ENCODE results near the gene DLL3. TPM values are rescaled to one million over a fixed set of nuclear protein-coding genes. Genes with fewer than 3 reads are reported as not detected.

DLL3 gene
- total and polyA plus RNA-seq, 11 donors = not detected

Other genes starting within 250 kb of the DLL3 start
- gene IFNL2, start 230.6 kb upstream of the DLL3 start, total RNA-seq = not detected
- not detected for gene IFNL2, start 230.6 kb upstream of the DLL3 start, polyA plus RNA-seq
- gene IFNL1, start 202.5 kb upstream of the DLL3 start, total RNA-seq = not detected
- not detected for gene IFNL1, start 202.5 kb upstream of the DLL3 start, polyA plus RNA-seq
- under 1 TPM in 8 of 9 donors, not detected in 1; 0.09 to 0.50 (median 0.28) TPM for gene LRFN1, start 178.1 kb upstream of the DLL3 start, total RNA-seq
- under 1 TPM; 0.14 to 0.34 TPM for gene LRFN1, start 178.1 kb upstream of the DLL3 start, polyA plus RNA-seq
- 10 to 100 TPM in 8 of 9 donors, 1 to 10 TPM in 1; 6.4 to 93.3 (median 10.8) TPM for gene GMFG, start 162.9 kb upstream of the DLL3 start, total RNA-seq
- gene GMFG, start 162.9 kb upstream of the DLL3 start, polyA plus RNA-seq = 10 to 100 TPM; 16.8 to 18.7 TPM
- 100 to 1,000 TPM in 1 of 9 donors, 10 to 100 TPM in 8; 34.9 to 101 (median 52.3) TPM for gene SAMD4B, start 156.5 kb upstream of the DLL3 start, total RNA-seq
- gene SAMD4B, start 156.5 kb upstream of the DLL3 start, polyA plus RNA-seq = 10 to 100 TPM; 62.1 to 78.6 TPM
- 10 to 100 TPM; 32.8 to 75.7 (median 40.7) TPM for gene PAF1, start 107.8 kb upstream of the DLL3 start, total RNA-seq
- gene PAF1, start 107.8 kb upstream of the DLL3 start, polyA plus RNA-seq = 10 to 100 TPM; 32.5 to 61.1 TPM
- 10 to 100 TPM; 26.3 to 53.0 (median 34.1) TPM for gene MED29, start 107.6 kb upstream of the DLL3 start, total RNA-seq
- 10 to 100 TPM; 34.1 to 46.0 TPM for gene MED29, start 107.6 kb upstream of the DLL3 start, polyA plus RNA-seq
- 100 to 1,000 TPM in 2 of 9 donors, 10 to 100 TPM in 7; 16.1 to 145 (median 51.1) TPM for gene ZFP36, start 92.1 kb upstream of the DLL3 start, total RNA-seq
- 10 to 100 TPM; 45.8 to 65.1 TPM for gene ZFP36, start 92.1 kb upstream of the DLL3 start, polyA plus RNA-seq
- 10 to 100 TPM in 8 of 9 donors, 1 to 10 TPM in 1; 9.2 to 38.5 (median 14.6) TPM for gene PLEKHG2, start 86.3 kb upstream of the DLL3 start, total RNA-seq
- gene PLEKHG2, start 86.3 kb upstream of the DLL3 start, polyA plus RNA-seq = 10 to 100 TPM in 1 of 2 donors, 1 to 10 TPM in 1; 8.9 to 11.7 TPM
- 1,000 to 10,000 TPM in 7 of 9 donors, 100 to 1,000 TPM in 2; 617 to 1,566 (median 1,374) TPM for gene RPS16, start 63.0 kb upstream of the DLL3 start, total RNA-seq
- gene RPS16, start 63.0 kb upstream of the DLL3 start, polyA plus RNA-seq = 1,000 to 10,000 TPM; 1,266 to 2,656 TPM
- 100 to 1,000 TPM in 1 of 9 donors, 10 to 100 TPM in 8; 64.2 to 113 (median 81.7) TPM for gene SUPT5H, start 53.4 kb upstream of the DLL3 start, total RNA-seq
- 100 to 1,000 TPM in 1 of 2 donors, 10 to 100 TPM in 1; 63.8 to 112 TPM for gene SUPT5H, start 53.4 kb upstream of the DLL3 start, polyA plus RNA-seq
- 10 to 100 TPM; 66.0 to 91.3 (median 77.3) TPM for gene TIMM50, start 18.1 kb upstream of the DLL3 start, total RNA-seq
- gene TIMM50, start 18.1 kb upstream of the DLL3 start, polyA plus RNA-seq = 100 to 1,000 TPM; 103 to 106 TPM
- gene SELENOV, start 16.2 kb downstream of the DLL3 start, total RNA-seq = not detected
- not detected for gene SELENOV, start 16.2 kb downstream of the DLL3 start, polyA plus RNA-seq
- 1 to 10 TPM; 1.1 to 5.1 (median 2.9) TPM for gene EID2B, start 33.9 kb downstream of the DLL3 start, total RNA-seq
- gene EID2B, start 33.9 kb downstream of the DLL3 start, polyA plus RNA-seq = 1 to 10 TPM; 1.4 to 2.2 TPM
- gene EID2, start 41.2 kb downstream of the DLL3 start, total RNA-seq = 10 to 100 TPM in 7 of 9 donors, 1 to 10 TPM in 2; 7.1 to 14.6 (median 12.6) TPM
- 10 to 100 TPM; 12.9 to 16.5 TPM for gene EID2, start 41.2 kb downstream of the DLL3 start, polyA plus RNA-seq
- not detected for gene LGALS13, start 103.6 kb downstream of the DLL3 start, total RNA-seq
- not detected for gene LGALS13, start 103.6 kb downstream of the DLL3 start, polyA plus RNA-seq
- gene LGALS16, start 157.0 kb downstream of the DLL3 start, total RNA-seq = not detected
- gene LGALS16, start 157.0 kb downstream of the DLL3 start, polyA plus RNA-seq = not detected
- not detected for gene LGALS14, start 205.5 kb downstream of the DLL3 start, total RNA-seq
- gene LGALS14, start 205.5 kb downstream of the DLL3 start, polyA plus RNA-seq = not detected
- 1 to 10 TPM in 2 of 9 donors, not detected in 7; 1.2 to 8.2 TPM for gene CLC, start 239.1 kb downstream of the DLL3 start, total RNA-seq
- gene CLC, start 239.1 kb downstream of the DLL3 start, polyA plus RNA-seq = under 1 TPM in 1 of 2 donors, not detected in 1; 0.15 TPM

Data from heart left ventricle (tissue), 11 donors.